Gastrocnemius medialis (tissue), 4 donors: Measurements from ENCODE around the gene HDGF.

Experiments used
- CTCF ChIP-seq, 5 experiments: fragments of 450-650 bp in 3 of 5; fragments of 200-600 bp in 2 of 5; sonication (generic) in 2 of 5; IDR thresholded peaks in 4 of 5; conservative IDR thresholded peaks in 1 of 5; 1 replicate in 4 of 5; 2 replicates in 1 of 5; pipeline ENCODE4 v1.5.1; 2016 to 2019; ENCODE audit warnings: antibody characterized with exemption in 5 of 5, mild to moderate bottlenecking in 3 of 5, moderate library complexity in 3 of 5
- POLR2A ChIP-seq, 2 donors: fragments of 450-650 bp; IDR thresholded peaks; one replicate each; pipeline ENCODE4 v1.6.1; 2017; ENCODE audit warnings: antibody characterized with exemption in 2 of 2, mild to moderate bottlenecking in 2 of 2, moderate library complexity in 2 of 2

- TF ChIP-seq CTCF (IDR thresholded peaks at IDR 0.05 in 4 of 5, conservative IDR thresholded peaks at IDR 0.05 in 1 of 5) (no peak), POLR2A (IDR thresholded peaks at IDR 0.05) (no peak)
Measured at GRCh38 chr1:156752843-156753482, 1.5 kb upstream of the HDGF start.
